CD14-positive monocyte (primary cell): Measurements from ENCODE around the gene MYOM1. TPM values are rescaled to one million over a fixed set of nuclear protein-coding genes. Genes with fewer than 3 reads are reported as not detected.

Experiments used
- DNase-seq, 3 donors: peaks; one replicate each; pipeline ENCODE4 v3.0.0-alpha.2; 2011 to 2022
- H2AFZ ChIP-seq: 2 replicates; pipeline ENCODE4 v1.6.0; 2012; ENCODE audit warnings: mild to moderate bottlenecking, low read depth, low read length, inconsistent platforms; ENCODE audit not compliant: insufficient read depth, poor library complexity, severe bottlenecking
- H3K27ac ChIP-seq, 2 donors: 1 replicate in 1 of 2; 2 replicates in 1 of 2; pipeline ENCODE4 v1.5.1; 2012 to 2013; ENCODE audit warnings: low read length in 2 of 2, control low read depth in 1 of 2, inconsistent platforms in 1 of 2, low read depth in 1 of 2, mild to moderate bottlenecking in 1 of 2
- H3K27me3 ChIP-seq, 2 donors: one replicate each; pipeline versions ENCODE4 v1.6.0 to v1.6.1; 2011 to 2013; ENCODE audit warnings: low read length in 2 of 2; ENCODE audit not compliant: control insufficient read depth in 2 of 2, insufficient read depth in 2 of 2
- H3K36me3 ChIP-seq, 2 donors: replicated peaks in 1 of 2; 1 replicate in 1 of 2; 2 replicates in 1 of 2; pipeline versions ENCODE4 v1.5.1 to v1.6.1; 2012 to 2013; ENCODE audit warnings: low read length in 2 of 2, control low read depth in 1 of 2, inconsistent platforms in 1 of 2, mild to moderate bottlenecking in 1 of 2; ENCODE audit not compliant: insufficient read depth in 2 of 2, control insufficient read depth in 1 of 2
- H3K4me1 ChIP-seq, 2 donors: 1 replicate in 1 of 2; 2 replicates in 1 of 2; pipeline versions ENCODE4 v1.5.1 to v1.6.1; 2012 to 2013; ENCODE audit warnings: low read length in 2 of 2, control low read depth in 1 of 2, inconsistent platforms in 1 of 2, mild to moderate bottlenecking in 1 of 2, moderate library complexity in 1 of 2; ENCODE audit not compliant: insufficient read depth in 2 of 2, control insufficient read depth in 1 of 2
- H3K4me2 ChIP-seq: replicated peaks from 2 replicates; pipeline ENCODE3; 2012; ENCODE audit warnings: low read length, moderate library complexity, mild to moderate bottlenecking; ENCODE audit not compliant: poor library complexity, severe bottlenecking; ENCODE audit errors: extremely low read depth
- H3K4me3 ChIP-seq, 3 experiments: fragments of 200-600 bp in 1 of 3; sonication (generic) in 1 of 3; replicated peaks in 1 of 3; 1 replicate in 2 of 3; 2 replicates in 1 of 3; pipeline ENCODE4 v1.5.1; 2011 to 2013; ENCODE audit warnings: low read length in 3 of 3, mild to moderate bottlenecking in 3 of 3, control low read depth in 2 of 3, low read depth in 2 of 3, inconsistent platforms in 1 of 3, moderate library complexity in 1 of 3
- H3K79me2 ChIP-seq: 2 replicates; pipeline ENCODE4 v1.6.0; 2012; ENCODE audit warnings: mild to moderate bottlenecking, control low read depth, inconsistent platforms, low read length, moderate library complexity; ENCODE audit not compliant: insufficient read depth
- H3K9ac ChIP-seq: 2 replicates; pipeline ENCODE4 v1.6.0; 2017; ENCODE audit warnings: low read length, mild to moderate bottlenecking; ENCODE audit not compliant: insufficient read depth, poor library complexity, severe bottlenecking
- H3K9me3 ChIP-seq, 2 donors: replicated peaks in 1 of 2; 1 replicate in 1 of 2; 2 replicates in 1 of 2; pipeline versions ENCODE4 v1.5.1 to v1.6.1; 2012 to 2013; ENCODE audit warnings: low read length in 2 of 2, control low read depth in 1 of 2; ENCODE audit not compliant: control insufficient read depth in 1 of 2, insufficient read depth in 1 of 2
- H4K20me1 ChIP-seq: 2 replicates; pipeline ENCODE4 v1.6.0; 2012; ENCODE audit warnings: mild to moderate bottlenecking, low read length, control low read depth, moderate library complexity; ENCODE audit not compliant: insufficient read depth
- H3K27ac Mint-ChIP-seq, 7 donors: one replicate each; pipeline ENCODE4 v1.8.0; 2020; ENCODE audit warnings: mild to moderate bottlenecking in 7 of 7, mixed read lengths in 7 of 7, moderate library complexity in 6 of 7, inconsistent platforms in 2 of 7
- H3K27me3 Mint-ChIP-seq, 3 donors: one replicate each; pipeline ENCODE4 v1.8.0; 2021 to 2022; ENCODE audit warnings: low read depth in 3 of 3, mild to moderate bottlenecking in 3 of 3, mixed read lengths in 3 of 3, moderate library complexity in 3 of 3, inconsistent platforms in 1 of 3
- H3K36me3 Mint-ChIP-seq, 2 donors: one replicate each; pipeline ENCODE4 v1.8.0; 2020; ENCODE audit warnings: mixed read lengths in 2 of 2, inconsistent platforms in 1 of 2, mild to moderate bottlenecking in 1 of 2
- H3K4me1 Mint-ChIP-seq: one replicate; pipeline ENCODE4 v1.8.0; 2020; ENCODE audit warnings: mild to moderate bottlenecking, mixed read lengths
- H3K4me3 Mint-ChIP-seq, 2 donors: one replicate each; pipeline ENCODE4 v1.8.0; 2020; ENCODE audit warnings: mild to moderate bottlenecking in 2 of 2, mixed read lengths in 2 of 2, moderate library complexity in 1 of 2
- H3K9me3 Mint-ChIP-seq, 7 donors: one replicate each; pipeline ENCODE4 v1.8.0; 2020 to 2022; ENCODE audit warnings: mixed read lengths in 7 of 7, mild to moderate bottlenecking in 6 of 7, moderate library complexity in 6 of 7, inconsistent platforms in 2 of 7
- WGBS: methylation state at CpG from one replicate; pipeline ENCODE4 v1.1.5; 2013; ENCODE audit warnings: missing lambda C conversion rate; ENCODE audit not compliant: insufficient coverage; 5-methylcytosine and 5-hydroxymethylcytosine counted together
- intact Hi-C, 2 donors: fragments of 100-400 bp; cut with micrococcal nuclease; formaldehyde crosslinking; loops; one replicate each; pipeline versions ENCODE4 v1.15.0 to v1.15.1; 2023
- polyA plus RNA-seq, 3 donors: library from polyadenylated mRNA; depleted of rRNA in 1 of 3; unstranded in 2 of 3; stranded (reverse) in 1 of 3; fragments of 300-500 nt in 2 of 3; fragments of >200 nt in 1 of 3; fragmentation: Illumina TruSeq in 2 of 3; gene quantifications; 1 replicate in 2 of 3; 2 replicates in 1 of 3; pipeline ENCODE4 v1.2.3, GENCODE V29; 2012 to 2021
- TF ChIP-seq, protein P1 (sequence below): fragments of 200-600 bp; IDR thresholded peaks from one replicate; pipeline ENCODE4 v1.8.0; 2022; ENCODE audit warnings: antibody characterized with exemption, mild to moderate bottlenecking

MYOM1 gene
- polyA plus RNA-seq, 3 donors, result 0.05 to 0.95 (median 0.22) TPM

DNA sequence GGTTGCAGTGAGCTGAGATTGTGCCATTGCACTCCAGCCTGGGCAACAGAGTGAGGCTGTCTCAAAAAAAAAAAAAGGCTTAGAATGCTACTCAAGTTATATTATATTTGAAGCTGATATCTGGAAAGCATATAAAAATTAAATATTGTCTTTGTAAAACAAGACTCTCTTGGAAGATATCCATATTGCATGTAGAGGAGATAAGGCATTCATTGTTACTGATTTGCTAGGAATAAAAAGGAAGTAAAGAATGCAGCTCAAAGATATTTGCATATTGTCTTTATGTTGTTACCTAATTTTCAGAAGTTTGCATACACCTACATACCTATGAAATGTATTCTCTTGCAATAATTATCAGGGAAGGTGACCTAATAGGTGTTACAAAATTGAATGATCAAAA, 79.4 kb downstream of the MYOM1 start:
- no peaks in the 10 kb centered on the region for H4K20me1 ChIP-seq
- H3K9ac ChIP-seq, result no peak overlapping the region
- Mint-ChIP-seq H3K36me3 (no peaks in the 10 kb centered on the region), H3K27ac (no peak overlapping the region), H3K27me3 (peaks cover 0 to 2% (median 0%) of the 10 kb centered on the region in 3 donors), H3K4me1 (no peaks in the 10 kb centered on the region), H3K9me3 (peaks cover 5 to 16% (median 11%) of the 10 kb centered on the region in 7 donors), H3K4me3 (no peak overlapping the region)
- no peak for DNase-seq
- H3K4me2 ChIP-seq, result no peak overlapping the region
- intact Hi-C loops, result no loop called here
- no peak overlapping the region for H3K4me3 ChIP-seq
- H3K4me1 ChIP-seq, result no peaks in the 10 kb centered on the region
- H3K27me3 ChIP-seq, result no peaks in the 10 kb centered on the region
- H2AFZ ChIP-seq, result no peak overlapping the region
- no peaks in the 10 kb centered on the region for H3K36me3 ChIP-seq
- peaks cover 0 to 10% of the 10 kb centered on the region in 2 donors for H3K9me3 ChIP-seq
- TF ChIP-seq, protein P1, sequence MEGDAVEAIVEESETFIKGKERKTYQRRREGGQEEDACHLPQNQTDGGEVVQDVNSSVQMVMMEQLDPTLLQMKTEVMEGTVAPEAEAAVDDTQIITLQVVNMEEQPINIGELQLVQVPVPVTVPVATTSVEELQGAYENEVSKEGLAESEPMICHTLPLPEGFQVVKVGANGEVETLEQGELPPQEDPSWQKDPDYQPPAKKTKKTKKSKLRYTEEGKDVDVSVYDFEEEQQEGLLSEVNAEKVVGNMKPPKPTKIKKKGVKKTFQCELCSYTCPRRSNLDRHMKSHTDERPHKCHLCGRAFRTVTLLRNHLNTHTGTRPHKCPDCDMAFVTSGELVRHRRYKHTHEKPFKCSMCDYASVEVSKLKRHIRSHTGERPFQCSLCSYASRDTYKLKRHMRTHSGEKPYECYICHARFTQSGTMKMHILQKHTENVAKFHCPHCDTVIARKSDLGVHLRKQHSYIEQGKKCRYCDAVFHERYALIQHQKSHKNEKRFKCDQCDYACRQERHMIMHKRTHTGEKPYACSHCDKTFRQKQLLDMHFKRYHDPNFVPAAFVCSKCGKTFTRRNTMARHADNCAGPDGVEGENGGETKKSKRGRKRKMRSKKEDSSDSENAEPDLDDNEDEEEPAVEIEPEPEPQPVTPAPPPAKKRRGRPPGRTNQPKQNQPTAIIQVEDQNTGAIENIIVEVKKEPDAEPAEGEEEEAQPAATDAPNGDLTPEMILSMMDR, result no peak
- no peak overlapping the region for H3K27ac ChIP-seq
- H3K79me2 ChIP-seq, result no peaks in the 10 kb centered on the region

DNA sequence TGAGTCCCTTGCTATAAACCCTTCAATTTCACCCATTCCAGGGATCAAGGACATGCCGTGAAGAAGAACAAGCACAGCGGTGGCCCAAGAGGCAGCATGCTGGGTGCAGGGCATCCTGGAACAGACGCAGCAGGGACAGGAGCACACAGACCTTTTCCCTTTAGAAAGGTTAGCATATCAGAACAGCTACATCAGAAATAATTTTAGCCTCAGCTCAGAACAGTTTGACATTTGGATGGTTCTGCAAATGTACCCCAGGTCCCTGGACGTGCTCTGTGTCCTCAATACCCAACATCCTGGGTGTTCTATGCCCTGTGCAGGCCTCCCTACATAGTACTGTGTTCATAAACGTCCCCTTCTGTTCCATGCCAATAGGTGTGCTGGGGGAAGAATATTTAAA, 80.4 kb downstream of the MYOM1 start:
- H3K27ac Mint-ChIP-seq, result no peak overlapping the region
- H2AFZ ChIP-seq, result no peak overlapping the region
- H3K27ac ChIP-seq, result no peak overlapping the region
- TF ChIP-seq, protein P1, result no peak
- no peaks in the 10 kb centered on the region for H3K79me2 ChIP-seq
- H3K4me1 Mint-ChIP-seq, result no peaks in the 10 kb centered on the region
- H3K9me3 Mint-ChIP-seq, result peaks cover 5 to 16% (median 11%) of the 10 kb centered on the region in 7 donors
- intact Hi-C loops, result loop anchor here (5.0 to 10.0 kb wide), 2 partner anchors 207 to 215 kb away; no protein-coding TSS in a partner anchor
- no peaks in the 10 kb centered on the region for H3K4me1 ChIP-seq
- no peak for DNase-seq
- peaks cover 0 to 2% (median 0%) of the 10 kb centered on the region in 3 donors for H3K27me3 Mint-ChIP-seq
- H3K36me3 ChIP-seq, result no peaks in the 10 kb centered on the region
- H3K27me3 ChIP-seq, result no peaks in the 10 kb centered on the region
- H3K4me2 ChIP-seq, result no peak overlapping the region
- no peak overlapping the region for H3K9ac ChIP-seq
- WGBS, result 96% methylated on average over 4 of the region's 5 CpGs
- H3K9me3 ChIP-seq, result peaks cover 0 to 10% of the 10 kb centered on the region in 2 donors
- no peaks in the 10 kb centered on the region for H4K20me1 ChIP-seq
- H3K36me3 Mint-ChIP-seq, result no peaks in the 10 kb centered on the region
- H3K4me3 ChIP-seq, result no peak overlapping the region
- no peak overlapping the region for H3K4me3 Mint-ChIP-seq
